Retinal pigment epithelial cell (primary cell): ENCODE data around the gene AMBRA1.

Experiments used
- DNase-seq: peaks from one replicate; pipeline ENCODE4 v3.0.0-alpha.2; 2010; ENCODE audit warnings: low read depth
- H3K4me3 ChIP-seq: 2 replicates; pipeline ENCODE4 v1.5.1; 2011; ENCODE audit warnings: mild to moderate bottlenecking, low read length, control low read depth, moderate library complexity
- CTCF ChIP-seq: conservative IDR thresholded peaks from 2 replicates; pipeline ENCODE4 v1.5.1; 2011; ENCODE audit warnings: low read depth, low read length, control low read depth, inconsistent platforms

The AMBRA1 gene

DNA sequence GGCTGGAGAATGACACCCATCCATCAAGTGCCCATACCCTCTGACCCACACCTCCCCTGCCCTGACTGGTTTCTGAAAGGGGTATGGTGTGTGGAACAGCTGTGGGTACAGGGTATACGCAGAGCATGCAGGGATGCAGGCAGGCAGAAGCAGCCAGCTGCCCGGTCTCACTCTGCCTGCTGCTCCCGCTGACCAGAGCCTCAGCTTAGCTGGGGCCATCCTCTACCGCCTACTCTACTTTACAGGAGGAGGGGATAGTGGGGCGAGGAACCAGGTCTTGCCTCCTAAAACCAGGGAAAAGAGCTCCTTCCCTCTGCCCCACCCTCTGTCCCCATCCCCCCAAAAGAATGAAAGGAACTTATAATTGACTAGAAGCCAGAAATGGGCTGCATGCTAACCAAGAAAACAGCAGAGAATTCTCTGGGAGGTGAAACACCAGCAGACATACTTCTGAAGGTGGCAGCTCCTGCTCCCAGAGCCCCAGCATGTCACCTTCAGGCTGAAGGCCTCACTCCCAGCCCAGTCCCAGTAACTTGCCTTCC is 189.3 kb downstream of the AMBRA1 start:
- no peak for DNase-seq
- H3K4me3 ChIP-seq = no peak overlapping the region
- TF ChIP-seq CTCF = no peak

DNA sequence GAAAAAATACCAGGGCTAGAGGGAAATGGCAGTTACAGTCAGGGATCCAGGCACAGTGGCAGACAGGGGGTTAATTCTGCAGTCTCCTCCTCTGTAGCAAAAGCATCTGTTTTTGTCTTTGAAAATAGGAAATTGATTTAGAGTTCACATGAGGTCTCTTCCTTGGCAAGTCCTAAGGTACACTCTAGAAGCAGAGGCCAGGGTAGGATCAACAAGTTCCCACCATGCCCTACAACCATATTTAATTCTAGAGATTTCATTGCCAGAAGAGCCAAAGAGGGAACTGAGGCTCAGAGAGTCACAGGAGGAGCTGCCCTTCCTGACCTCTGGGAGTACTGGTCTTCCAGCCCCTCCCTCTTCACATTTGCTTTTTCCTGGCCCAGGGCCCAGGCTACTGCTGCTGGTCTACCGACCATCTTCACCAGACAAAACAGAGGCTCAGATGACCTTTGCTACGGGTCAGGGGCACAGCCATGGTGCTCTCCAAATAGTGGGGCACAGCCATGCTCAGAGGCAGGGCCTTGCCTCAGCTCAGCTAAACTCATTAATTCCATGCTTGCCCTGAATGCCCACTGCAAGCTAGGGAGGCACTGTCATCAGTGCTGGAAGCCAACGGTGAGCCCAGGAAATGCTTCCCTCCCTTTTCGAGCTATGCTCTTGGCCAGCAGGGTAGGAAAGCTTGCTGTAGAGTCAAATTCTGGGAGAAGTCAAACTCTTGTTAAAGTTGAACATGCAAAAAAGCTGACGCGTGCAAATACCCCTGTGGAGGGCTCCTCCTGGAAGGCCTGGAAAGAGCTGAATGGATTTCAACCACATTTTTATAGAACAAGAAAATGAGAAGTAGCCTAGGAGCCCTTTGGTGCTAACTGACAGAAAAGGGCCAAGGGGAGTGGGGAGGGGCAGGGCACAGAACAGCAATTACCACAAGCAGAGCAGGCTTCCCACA is 190.6 kb downstream of the AMBRA1 start:
- TF ChIP-seq CTCF = no peak
- no peak for DNase-seq
- H3K4me3 ChIP-seq = no peak overlapping the region

DNA sequence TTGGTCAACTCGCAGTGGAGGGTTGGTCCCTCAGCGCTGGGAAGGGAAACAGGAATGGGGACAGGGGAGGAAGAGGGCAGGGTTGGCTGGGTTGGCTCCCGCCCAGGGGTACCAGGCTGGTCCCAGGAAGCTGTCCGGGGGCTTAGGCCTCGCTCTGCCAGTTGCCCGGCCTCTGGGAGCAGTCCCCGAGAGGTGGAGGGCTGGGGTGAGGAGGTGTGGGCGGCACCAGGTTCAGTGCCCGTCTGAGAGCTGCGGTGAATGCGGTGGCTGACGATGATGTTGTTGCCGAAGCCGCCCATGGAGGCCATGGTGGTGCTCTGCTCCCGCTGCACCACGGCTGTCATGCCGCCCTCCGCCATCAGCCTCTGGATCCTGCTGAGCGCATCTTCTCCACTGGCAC is 196.3 kb downstream of the AMBRA1 start:
- no peak for TF ChIP-seq CTCF
- H3K4me3 ChIP-seq = no peak overlapping the region

GRCh38 chr11:46393759-46394158 is 200.1 kb downstream of the AMBRA1 start:
- no peak for DNase-seq
- no peak overlapping the region for H3K4me3 ChIP-seq
- no peak for TF ChIP-seq CTCF

More for the DNA sequence above, 196.3 kb downstream of the AMBRA1 start:
- no peak for DNase-seq

GRCh38 chr11:46393231-46393616 is 200.6 kb downstream of the AMBRA1 start:
- no peak for DNase-seq
- no peak for TF ChIP-seq CTCF
- H3K4me3 ChIP-seq = peak overlapping the region; percentile 38

GRCh38 chr11:46392421-46393230 is 201.2 kb downstream of the AMBRA1 start:
- TF ChIP-seq CTCF = no peak
- peak overlapping the region; percentile 38 for H3K4me3 ChIP-seq
- DNase-seq = no peak
